Measurements from ENCODE around the gene KMT2D. TPM values are rescaled to one million over a fixed set of nuclear protein-coding genes. Genes with fewer than 3 reads are reported as not detected.

The KMT2D gene
- polyA plus RNA-seq, 4 donors, result 31.8 to 65.9 (median 49.3) TPM

DNA sequence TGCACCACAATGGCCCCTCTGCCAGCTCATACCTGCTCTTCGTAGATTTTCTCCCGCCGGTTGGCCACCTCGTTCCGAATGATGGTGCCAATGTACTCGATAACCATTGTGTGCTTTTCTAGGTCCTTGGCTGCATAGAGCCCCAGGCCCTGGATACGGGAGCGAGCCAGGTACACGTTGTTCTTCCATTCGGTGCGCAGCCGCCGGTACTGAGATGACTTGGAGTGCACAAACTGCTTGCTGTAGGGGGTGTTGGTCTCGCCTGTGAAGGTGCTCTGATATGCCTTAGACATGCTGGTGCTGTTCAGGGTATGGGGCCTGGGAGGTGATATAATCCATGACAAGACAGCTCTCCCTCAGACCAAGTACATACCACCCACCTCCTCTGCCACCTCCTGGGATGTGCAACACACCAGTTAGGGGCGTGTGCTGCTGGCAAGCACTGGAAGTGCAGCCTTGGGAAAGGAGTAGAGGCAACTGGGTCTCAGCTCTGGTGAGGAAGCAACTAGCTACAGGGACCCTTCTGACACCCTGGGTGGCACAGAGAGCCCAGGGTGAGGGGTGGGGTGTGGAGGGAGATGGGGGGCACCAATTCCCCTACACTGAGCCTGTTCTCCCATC, 37.9 kb downstream of the KMT2D start:
- DNase-seq (ENCODE audit: low read depth in 4 of 4, low spot score in 2 of 4), result no peak

DNA sequence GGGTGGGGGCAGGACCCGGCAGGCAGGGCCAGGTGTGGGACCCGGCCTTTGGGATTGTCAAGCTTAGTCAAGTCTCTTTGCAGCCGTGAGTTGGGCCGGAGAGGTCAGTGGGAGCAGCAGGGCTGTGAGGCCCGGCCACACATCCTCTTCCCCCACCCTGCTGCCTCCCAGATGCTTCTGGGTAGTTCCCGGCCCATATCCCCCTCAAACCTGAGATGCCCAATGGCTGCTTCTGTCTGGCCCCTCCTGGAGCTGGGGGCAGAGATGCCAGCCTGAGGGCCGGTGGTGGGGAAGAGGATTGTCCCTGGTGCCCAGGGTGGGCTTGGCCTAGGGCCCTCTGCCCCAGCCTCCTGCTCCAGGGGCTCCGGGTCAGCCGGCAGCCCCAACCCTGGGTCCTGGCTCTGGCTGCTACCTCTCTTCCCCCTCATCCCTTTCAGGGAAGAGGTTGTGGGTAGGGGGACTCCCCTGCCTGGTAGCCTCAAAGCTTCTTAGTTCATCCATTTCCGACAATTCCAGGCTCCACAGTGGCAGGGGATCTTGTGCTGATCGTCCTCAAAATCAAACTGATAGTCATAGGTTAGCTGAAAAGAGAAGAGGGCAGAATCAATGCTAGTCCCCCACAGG, 39.2 kb downstream of the KMT2D start:
- DNase-seq (ENCODE audit: low read depth in 4 of 4, low spot score in 2 of 4), result no peak

DNA sequence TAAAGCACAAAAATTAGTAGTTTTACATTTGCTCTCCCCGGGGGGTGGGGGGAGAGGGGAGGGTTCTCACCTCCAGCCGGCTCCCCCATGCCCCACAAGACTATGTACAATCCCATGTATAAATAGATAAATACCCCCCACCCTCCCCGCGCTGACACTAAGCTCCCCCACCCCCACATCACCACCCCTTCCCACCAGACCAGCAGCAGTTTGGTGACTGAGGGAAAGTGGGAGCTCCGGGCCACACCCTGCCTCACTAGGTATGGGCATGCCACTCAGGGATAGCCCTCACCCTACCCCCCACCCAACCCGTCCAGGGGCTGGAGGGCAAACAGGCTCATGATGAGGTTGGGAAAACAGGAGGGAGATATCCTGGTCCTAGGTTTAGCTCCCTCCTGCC, 40.2 kb downstream of the KMT2D start:
- DNase-seq (ENCODE audit: low read depth in 4 of 4, low spot score in 2 of 4), result no peak

DNA sequence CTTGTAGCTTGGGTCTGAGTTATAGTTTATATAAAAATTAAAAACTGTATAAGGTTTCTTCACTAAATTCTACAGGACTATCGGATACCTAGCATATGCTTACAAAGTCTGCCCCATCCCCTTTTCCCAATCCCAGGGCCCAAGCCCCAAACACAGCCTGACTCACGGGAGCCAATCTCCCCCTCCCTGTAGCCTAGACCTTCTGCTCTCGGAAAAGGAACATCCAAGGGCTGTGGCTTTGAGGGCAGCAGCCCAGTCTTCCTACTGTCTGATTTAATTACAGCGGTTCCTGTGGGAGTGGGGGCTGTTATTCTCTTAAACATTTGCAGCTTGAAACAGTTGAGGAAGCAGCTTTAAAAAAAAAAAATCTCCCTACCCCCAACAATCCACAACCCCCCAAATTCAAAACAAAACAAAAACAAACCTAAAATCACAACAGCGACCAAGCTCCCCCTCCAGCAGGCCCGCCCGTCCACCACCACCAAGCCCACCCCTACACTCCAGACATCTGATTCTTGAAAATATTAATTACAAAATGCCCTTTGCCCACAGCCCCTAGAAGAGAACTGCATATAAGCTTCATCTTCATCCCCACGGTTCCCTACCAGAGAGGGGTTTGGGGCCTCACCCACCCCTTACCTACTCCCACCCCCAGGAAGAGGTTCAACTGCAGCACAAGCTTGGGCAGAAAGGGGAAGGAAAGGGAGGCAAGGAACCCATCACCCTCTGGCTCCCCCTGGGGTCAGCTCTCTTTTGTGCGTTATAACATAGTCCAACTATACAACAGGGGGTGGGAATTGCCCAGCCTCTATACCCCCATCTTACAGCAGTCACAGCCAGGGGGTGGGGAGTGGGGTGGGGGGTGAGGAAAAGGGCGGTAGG, 40.9 kb downstream of the KMT2D start:
- no peak for DNase-seq (ENCODE audit: low read depth in 4 of 4, low spot score in 2 of 4)

DNA sequence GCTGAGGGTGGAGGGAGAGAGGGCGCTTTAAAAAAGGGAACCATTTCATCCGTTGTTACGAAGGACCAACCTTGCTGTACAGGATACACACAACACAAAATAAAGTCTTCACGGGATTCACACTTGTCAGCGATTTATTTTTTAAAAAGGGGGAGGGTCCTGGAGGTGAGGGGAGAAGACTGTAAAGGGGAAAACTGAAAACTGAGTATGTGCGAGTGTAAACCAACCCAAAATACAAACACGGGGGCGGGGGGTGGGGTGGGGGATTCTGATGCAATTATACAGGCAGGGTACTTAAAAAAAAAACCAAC, 41.5 kb downstream of the KMT2D start:
- DNase-seq (ENCODE audit: low read depth in 4 of 4, low spot score in 2 of 4), result no peak

DNA sequence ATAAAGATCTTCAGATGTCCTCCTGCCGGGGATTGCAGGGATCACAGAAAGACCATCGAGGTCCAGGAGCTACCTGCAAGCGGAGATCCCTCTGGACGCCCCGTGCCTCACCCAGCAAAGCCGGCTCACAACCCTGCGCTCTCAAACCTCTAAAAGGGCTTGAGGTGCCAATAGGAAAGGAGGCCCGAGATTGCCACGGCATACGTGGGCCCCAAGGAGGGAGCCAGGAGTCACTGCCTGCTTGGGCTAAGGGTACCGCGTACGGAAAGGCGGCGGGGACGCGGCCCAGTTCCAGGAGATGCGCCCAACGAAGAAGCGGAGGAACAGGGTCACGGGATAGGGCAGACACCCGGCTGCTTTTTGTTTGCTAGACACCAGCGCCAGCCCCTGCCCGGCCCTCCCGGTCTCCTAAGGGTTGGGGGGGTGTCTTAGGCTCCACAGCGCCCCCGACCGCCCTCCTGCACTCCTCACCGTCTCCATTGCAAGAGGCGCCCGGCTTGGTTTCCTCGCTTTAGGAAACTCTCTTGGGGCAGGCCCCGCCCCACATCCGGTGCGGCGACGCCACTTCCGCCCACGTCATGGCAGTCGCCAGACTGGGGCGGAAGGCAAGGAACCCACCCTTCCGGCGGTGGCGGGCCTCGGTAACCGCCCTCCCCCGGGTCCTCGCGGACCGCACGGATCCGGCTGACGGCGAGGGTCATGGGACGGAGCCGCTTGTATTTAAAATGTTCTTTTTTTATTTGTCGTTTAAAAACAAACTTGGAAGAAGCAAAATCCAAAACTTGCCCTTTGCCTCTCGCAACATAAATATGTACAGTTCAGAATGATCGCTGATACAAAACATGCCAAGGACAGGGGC, 42.1 kb downstream of the KMT2D start, which contains the start of gene PRKAG1:
Gene PRKAG1 (minus strand): TSS at position 516 of the 859 bp plus-strand sequence. CDS start 36 bp downstream, at position 480.
- DNase-seq (ENCODE audit: low read depth in 4 of 4, low spot score in 2 of 4), result peak; percentile 88 to 95 (median 94)

DNA sequence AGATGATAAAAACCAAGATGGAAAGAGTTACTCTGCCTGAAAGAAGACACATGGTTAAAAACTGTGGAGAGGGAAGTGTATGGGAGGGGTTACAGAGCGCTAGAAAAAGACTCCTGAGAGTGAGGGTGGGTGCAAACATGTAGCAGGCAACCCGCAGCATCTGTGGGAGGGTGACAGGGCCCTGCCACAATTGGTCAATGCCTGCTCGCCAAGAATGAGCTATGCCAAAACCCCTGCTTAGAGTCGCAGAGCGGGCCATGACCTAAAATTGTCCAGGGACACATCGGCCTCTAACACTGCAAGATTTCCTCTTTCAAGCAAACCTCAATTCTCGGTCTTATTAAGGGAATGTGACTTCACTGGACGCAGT, 42.7 kb downstream of the KMT2D start:
- no peak for DNase-seq (ENCODE audit: low read depth in 4 of 4, low spot score in 2 of 4)

DNA sequence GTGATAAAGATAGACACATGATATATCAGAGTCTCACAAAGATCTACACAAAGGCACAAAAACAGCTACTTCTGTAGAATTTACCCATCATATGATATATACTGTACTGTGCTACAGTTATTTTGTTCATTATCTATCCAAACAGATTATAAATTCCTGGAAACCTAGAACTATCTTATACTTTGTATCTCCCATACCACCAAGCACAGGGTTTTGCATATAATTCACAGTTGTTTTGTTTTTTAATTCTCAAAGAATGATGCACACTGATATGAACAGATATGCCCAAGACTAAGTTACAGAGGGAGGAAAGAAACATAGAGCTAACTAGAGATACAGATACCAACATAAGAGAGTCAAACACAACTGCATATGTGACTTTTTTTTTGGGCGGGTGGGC, 45.4 kb downstream of the KMT2D start:
- DNase-seq (ENCODE audit: low read depth in 4 of 4, low spot score in 2 of 4), result no peak

DNA sequence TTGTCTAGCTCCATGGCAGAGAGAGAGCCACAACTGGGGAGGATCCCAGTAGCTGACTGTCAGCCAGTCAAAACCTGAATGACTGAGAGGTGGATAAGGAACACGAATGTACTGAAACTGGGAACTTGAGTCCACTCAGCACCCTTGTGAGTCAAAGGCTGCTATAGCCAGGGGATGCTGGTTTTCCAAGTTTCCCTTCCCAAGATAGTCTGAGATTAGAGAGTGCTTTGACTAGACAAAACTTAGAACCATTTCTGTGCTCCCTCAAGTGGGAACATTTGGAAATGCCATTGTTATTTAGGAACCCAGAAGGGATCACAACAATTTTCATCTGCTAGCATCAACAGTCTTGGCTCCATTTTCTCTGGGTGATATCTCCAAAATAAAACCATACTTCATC, 46.0 kb downstream of the KMT2D start:
- no peak for DNase-seq (ENCODE audit: low read depth in 4 of 4, low spot score in 2 of 4)

DNA sequence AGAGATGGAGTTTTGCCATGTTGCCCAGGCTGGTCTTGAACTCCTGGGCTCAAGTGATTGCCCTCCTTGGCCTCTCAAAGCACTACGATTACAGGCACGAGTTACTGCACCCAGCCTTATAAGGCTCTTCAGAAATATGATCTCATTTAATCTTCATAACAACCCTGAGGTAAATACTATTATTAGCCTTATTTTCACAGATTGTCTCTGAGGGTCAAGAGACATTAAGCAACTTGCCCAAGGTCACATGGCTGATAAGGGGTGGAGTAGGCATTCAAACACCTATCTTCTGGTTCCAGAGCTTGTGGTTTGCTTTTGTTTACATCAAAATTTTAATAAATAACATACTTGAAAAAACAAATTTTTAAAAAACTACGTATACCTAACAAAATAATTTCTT, 47.2 kb downstream of the KMT2D start:
- no peak for DNase-seq (ENCODE audit: low read depth in 4 of 4, low spot score in 2 of 4)

DNA sequence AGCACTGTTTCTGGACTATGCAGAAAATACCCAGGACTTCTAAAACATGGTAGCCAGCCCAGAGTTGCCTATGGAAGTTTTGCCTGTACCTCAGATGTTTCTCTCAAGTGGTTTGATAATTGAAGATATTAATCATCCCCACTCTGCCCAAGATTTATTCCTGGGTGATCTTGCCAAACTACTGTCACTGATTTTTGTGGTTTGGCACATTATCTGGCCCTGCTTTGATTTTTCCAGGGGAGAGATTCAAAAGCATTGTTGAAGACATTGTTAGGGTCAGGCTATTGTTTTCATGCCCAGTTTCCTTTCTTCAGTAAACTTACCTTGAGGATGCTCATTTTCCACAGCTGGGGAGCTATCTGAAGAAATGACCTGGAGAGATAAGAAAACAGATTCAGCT, 47.9 kb downstream of the KMT2D start:
- no peak for DNase-seq (ENCODE audit: low read depth in 4 of 4, low spot score in 2 of 4)

Other genes with a start within 250 kb of the KMT2D start
- gene CACNB3, start 242.3 kb downstream of the KMT2D start, polyA plus RNA-seq (ENCODE audit: insufficient read length in 4 of 4), result 10 to 100 TPM; 47.8 to 72.5 (median 58.4) TPM
- 100 to 1,000 TPM in 3 of 4 donors, 10 to 100 TPM in 1; 88.3 to 111 (median 109) TPM for gene DDX23, start 208.6 kb downstream of the KMT2D start, polyA plus RNA-seq (ENCODE audit: insufficient read length in 4 of 4)
- 1 to 10 TPM; 2.7 to 3.7 (median 3.3) TPM for gene RND1, start 194.9 kb downstream of the KMT2D start, polyA plus RNA-seq (ENCODE audit: insufficient read length in 4 of 4)
- gene FKBP11, start 135.3 kb downstream of the KMT2D start, polyA plus RNA-seq (ENCODE audit: insufficient read length in 4 of 4), result 10 to 100 TPM in 3 of 4 donors, 1 to 10 TPM in 1; 9.0 to 22.6 (median 16.1) TPM
- 100 to 1,000 TPM; 129 to 147 (median 136) TPM for gene ARF3, start 103.3 kb downstream of the KMT2D start, polyA plus RNA-seq (ENCODE audit: insufficient read length in 4 of 4)
- under 1 TPM; 0.07 to 0.16 (median 0.08) TPM for gene WNT10B, start 89.1 kb downstream of the KMT2D start, polyA plus RNA-seq (ENCODE audit: insufficient read length in 4 of 4)
- gene WNT1, start 82.5 kb downstream of the KMT2D start, polyA plus RNA-seq (ENCODE audit: insufficient read length in 4 of 4), result not detected
- gene DDN, start 61.4 kb downstream of the KMT2D start, polyA plus RNA-seq (ENCODE audit: insufficient read length in 4 of 4), result 10 to 100 TPM; 74.2 to 97.8 (median 84.6) TPM
- gene PRKAG1, start 42.0 kb downstream of the KMT2D start, polyA plus RNA-seq (ENCODE audit: insufficient read length in 4 of 4), result 10 to 100 TPM; 70.5 to 89.8 (median 77.6) TPM
- gene RHEBL1, start 9.2 kb upstream of the KMT2D start, polyA plus RNA-seq (ENCODE audit: insufficient read length in 4 of 4), result 1 to 10 TPM; 1.3 to 2.4 (median 1.8) TPM
- under 1 TPM; 0.30 to 0.55 (median 0.50) TPM for gene DHH, start 34.0 kb upstream of the KMT2D start, polyA plus RNA-seq (ENCODE audit: insufficient read length in 4 of 4)
- 100 to 1,000 TPM in 1 of 4 donors, 10 to 100 TPM in 3; 57.2 to 103 (median 73.3) TPM for gene LMBR1L, start 50.1 kb upstream of the KMT2D start, polyA plus RNA-seq (ENCODE audit: insufficient read length in 4 of 4)
- 1,000 to 10,000 TPM in 3 of 4 donors, 100 to 1,000 TPM in 1; 921 to 1,230 (median 1,081) TPM for gene TUBA1B, start 70.6 kb upstream of the KMT2D start, polyA plus RNA-seq (ENCODE audit: insufficient read length in 4 of 4)
- 100 to 1,000 TPM; 357 to 552 (median 456) TPM for gene TUBA1A, start 128.3 kb upstream of the KMT2D start, polyA plus RNA-seq (ENCODE audit: insufficient read length in 4 of 4)
- gene TUBA1C, start 204.3 kb upstream of the KMT2D start, polyA plus RNA-seq (ENCODE audit: insufficient read length in 4 of 4), result 100 to 1,000 TPM in 3 of 4 donors, 10 to 100 TPM in 1; 95.6 to 152 (median 142) TPM
- under 1 TPM in 2 of 4 donors, not detected in 2; 0.59 to 0.99 TPM for gene PRPH, start 234.4 kb upstream of the KMT2D start, polyA plus RNA-seq (ENCODE audit: insufficient read length in 4 of 4)